Neural cell (in vitro differentiated cells): ENCODE data around the gene NR4A3.

Source experiments
- EP300 ChIP-seq: fragments of 450-650 bp; conservative IDR thresholded peaks from 2 replicates; pipeline ENCODE4 v1.6.1; 2014; ENCODE audit warnings: antibody characterized with exemption, mild to moderate bottlenecking, moderate library complexity; ENCODE audit not compliant: poor library complexity, severe bottlenecking
- EZH2 ChIP-seq: fragments of 200-600, 300-800 bp; shearing (Covaris generic), sonication (generic); IDR thresholded peaks from 2 replicates; pipeline ENCODE4 v1.6.1; 2014; ENCODE audit warnings: antibody characterized with exemption, low read length, borderline replicate concordance, mild to moderate bottlenecking; ENCODE audit not compliant: insufficient read depth, poor library complexity, severe bottlenecking
- MXI1 ChIP-seq: fragments of 450-650 bp; conservative IDR thresholded peaks from 2 replicates; pipeline ENCODE4 v1.6.1; 2014; ENCODE audit warnings: antibody characterized with exemption, mild to moderate bottlenecking; ENCODE audit not compliant: poor library complexity, severe bottlenecking
- POLR2AphosphoS5 ChIP-seq: IDR thresholded peaks from 2 replicates; pipeline ENCODE4 v1.6.1; 2012
- RAD21 ChIP-seq: fragments of 450-650 bp; conservative IDR thresholded peaks from 2 replicates; pipeline ENCODE4 v1.6.1; 2014; ENCODE audit warnings: antibody characterized with exemption, mild to moderate bottlenecking, moderate library complexity
- SMC3 ChIP-seq: fragments of 450-650 bp; conservative IDR thresholded peaks from 2 replicates; pipeline ENCODE4 v1.6.1; 2014; ENCODE audit warnings: antibody characterized with exemption, mild to moderate bottlenecking, moderate library complexity; ENCODE audit not compliant: poor library complexity
- TAF1 ChIP-seq: IDR thresholded peaks from 2 replicates; pipeline ENCODE4 v1.6.1; 2012; ENCODE audit warnings: low read depth
- TF ChIP-seq, protein P1 (sequence below): fragments of 450-650 bp; IDR thresholded peaks from 2 replicates; pipeline ENCODE4 v1.5.1; 2014; ENCODE audit warnings: antibody characterized with exemption, mild to moderate bottlenecking, moderate library complexity; ENCODE audit not compliant: poor library complexity, severe bottlenecking
- TF ChIP-seq, protein P2 (sequence below): IDR thresholded peaks from 2 replicates; pipeline ENCODE4 v1.6.1; 2012; ENCODE audit warnings: borderline replicate concordance

DNA sequence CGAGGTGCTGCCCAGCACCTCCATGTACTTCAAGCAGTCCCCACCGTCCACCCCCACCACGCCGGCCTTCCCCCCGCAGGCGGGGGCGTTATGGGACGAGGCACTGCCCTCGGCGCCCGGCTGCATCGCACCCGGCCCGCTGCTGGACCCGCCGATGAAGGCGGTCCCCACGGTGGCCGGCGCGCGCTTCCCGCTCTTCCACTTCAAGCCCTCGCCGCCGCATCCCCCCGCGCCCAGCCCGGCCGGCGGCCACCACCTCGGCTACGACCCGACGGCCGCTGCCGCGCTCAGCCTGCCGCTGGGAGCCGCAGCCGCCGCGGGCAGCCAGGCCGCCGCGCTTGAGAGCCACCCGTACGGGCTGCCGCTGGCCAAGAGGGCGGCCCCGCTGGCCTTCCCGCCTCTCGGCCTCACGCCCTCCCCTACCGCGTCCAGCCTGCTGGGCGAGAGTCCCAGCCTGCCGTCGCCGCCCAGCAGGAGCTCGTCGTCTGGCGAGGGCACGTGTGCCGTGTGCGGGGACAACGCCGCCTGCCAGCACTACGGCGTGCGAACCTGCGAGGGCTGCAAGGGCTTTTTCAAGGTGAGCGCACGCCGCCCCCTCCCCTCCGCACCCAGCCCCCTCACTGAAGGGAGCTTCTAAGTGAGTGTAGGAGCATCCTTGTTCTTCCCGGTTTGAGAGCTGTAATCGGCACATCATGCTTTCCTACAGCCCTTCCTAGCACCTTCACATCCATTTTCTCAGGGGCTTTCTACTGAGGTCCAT is 6.9 kb downstream of the NR4A3 start:
- TF ChIP-seq, protein P1, sequence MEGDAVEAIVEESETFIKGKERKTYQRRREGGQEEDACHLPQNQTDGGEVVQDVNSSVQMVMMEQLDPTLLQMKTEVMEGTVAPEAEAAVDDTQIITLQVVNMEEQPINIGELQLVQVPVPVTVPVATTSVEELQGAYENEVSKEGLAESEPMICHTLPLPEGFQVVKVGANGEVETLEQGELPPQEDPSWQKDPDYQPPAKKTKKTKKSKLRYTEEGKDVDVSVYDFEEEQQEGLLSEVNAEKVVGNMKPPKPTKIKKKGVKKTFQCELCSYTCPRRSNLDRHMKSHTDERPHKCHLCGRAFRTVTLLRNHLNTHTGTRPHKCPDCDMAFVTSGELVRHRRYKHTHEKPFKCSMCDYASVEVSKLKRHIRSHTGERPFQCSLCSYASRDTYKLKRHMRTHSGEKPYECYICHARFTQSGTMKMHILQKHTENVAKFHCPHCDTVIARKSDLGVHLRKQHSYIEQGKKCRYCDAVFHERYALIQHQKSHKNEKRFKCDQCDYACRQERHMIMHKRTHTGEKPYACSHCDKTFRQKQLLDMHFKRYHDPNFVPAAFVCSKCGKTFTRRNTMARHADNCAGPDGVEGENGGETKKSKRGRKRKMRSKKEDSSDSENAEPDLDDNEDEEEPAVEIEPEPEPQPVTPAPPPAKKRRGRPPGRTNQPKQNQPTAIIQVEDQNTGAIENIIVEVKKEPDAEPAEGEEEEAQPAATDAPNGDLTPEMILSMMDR, result no peak
- TF ChIP-seq SMC3 (no peak), TAF1 (no peak), MXI1 (no peak), EZH2 (no peak), POLR2AphosphoS5 (no peak), EP300 (no peak), RAD21 (no peak)
- TF ChIP-seq, protein P2, sequence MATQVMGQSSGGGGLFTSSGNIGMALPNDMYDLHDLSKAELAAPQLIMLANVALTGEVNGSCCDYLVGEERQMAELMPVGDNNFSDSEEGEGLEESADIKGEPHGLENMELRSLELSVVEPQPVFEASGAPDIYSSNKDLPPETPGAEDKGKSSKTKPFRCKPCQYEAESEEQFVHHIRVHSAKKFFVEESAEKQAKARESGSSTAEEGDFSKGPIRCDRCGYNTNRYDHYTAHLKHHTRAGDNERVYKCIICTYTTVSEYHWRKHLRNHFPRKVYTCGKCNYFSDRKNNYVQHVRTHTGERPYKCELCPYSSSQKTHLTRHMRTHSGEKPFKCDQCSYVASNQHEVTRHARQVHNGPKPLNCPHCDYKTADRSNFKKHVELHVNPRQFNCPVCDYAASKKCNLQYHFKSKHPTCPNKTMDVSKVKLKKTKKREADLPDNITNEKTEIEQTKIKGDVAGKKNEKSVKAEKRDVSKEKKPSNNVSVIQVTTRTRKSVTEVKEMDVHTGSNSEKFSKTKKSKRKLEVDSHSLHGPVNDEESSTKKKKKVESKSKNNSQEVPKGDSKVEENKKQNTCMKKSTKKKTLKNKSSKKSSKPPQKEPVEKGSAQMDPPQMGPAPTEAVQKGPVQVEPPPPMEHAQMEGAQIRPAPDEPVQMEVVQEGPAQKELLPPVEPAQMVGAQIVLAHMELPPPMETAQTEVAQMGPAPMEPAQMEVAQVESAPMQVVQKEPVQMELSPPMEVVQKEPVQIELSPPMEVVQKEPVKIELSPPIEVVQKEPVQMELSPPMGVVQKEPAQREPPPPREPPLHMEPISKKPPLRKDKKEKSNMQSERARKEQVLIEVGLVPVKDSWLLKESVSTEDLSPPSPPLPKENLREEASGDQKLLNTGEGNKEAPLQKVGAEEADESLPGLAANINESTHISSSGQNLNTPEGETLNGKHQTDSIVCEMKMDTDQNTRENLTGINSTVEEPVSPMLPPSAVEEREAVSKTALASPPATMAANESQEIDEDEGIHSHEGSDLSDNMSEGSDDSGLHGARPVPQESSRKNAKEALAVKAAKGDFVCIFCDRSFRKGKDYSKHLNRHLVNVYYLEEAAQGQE, result no peak
